H9 (cell line): Measurements from ENCODE around the gene BNC1. TPM values are rescaled to one million over a fixed set of nuclear protein-coding genes. Genes with fewer than 3 reads are reported as not detected.

Experiments
- DNase-seq: peaks from one replicate; pipeline ENCODE4 v3.0.0-alpha.2; 2017
- H2AFZ ChIP-seq: one replicate; pipeline ENCODE4 v1.6.1; 2013; ENCODE audit warnings: mild to moderate bottlenecking, low read length, control low read depth, moderate library complexity
- H2AK5ac ChIP-seq: 2 replicates; pipeline ENCODE4 v1.6.1; 2013; ENCODE audit warnings: low read length, control low read depth, mixed read lengths; ENCODE audit not compliant: insufficient read length
- H2BK120ac ChIP-seq: one replicate; pipeline ENCODE4 v1.6.1; 2013; ENCODE audit warnings: low read depth, mild to moderate bottlenecking, low read length, control low read depth, inconsistent platforms; ENCODE audit not compliant: poor library complexity, severe bottlenecking
- H2BK12ac ChIP-seq: 2 replicates; pipeline ENCODE4 v1.6.1; 2013; ENCODE audit warnings: low read length, control low read depth, mixed read lengths, low read depth; ENCODE audit not compliant: insufficient read length
- H2BK15ac ChIP-seq: 2 replicates; pipeline ENCODE4 v1.6.1; 2013; ENCODE audit warnings: low read depth, low read length, control low read depth
- H2BK20ac ChIP-seq: one replicate; pipeline ENCODE4 v1.6.1; 2013; ENCODE audit warnings: low read depth, mild to moderate bottlenecking, low read length, control low read depth, inconsistent platforms; ENCODE audit not compliant: poor library complexity, severe bottlenecking
- H2BK5ac ChIP-seq: 2 replicates; pipeline ENCODE4 v1.6.1; 2013; ENCODE audit warnings: low read length, control low read depth, mixed read lengths; ENCODE audit not compliant: insufficient read length
- H3K14ac ChIP-seq: 2 replicates; pipeline ENCODE4 v1.6.1; 2013; ENCODE audit warnings: low read length, control low read depth; ENCODE audit not compliant: insufficient read depth
- H3K18ac ChIP-seq: 2 replicates; pipeline ENCODE4 v1.6.1; 2013; ENCODE audit warnings: low read depth, mild to moderate bottlenecking, mixed read lengths, low read length, control low read depth; ENCODE audit not compliant: insufficient read length
- H3K23ac ChIP-seq: 2 replicates; pipeline ENCODE4 v1.6.1; 2013; ENCODE audit warnings: low read length, control low read depth, mixed read lengths, low read depth; ENCODE audit not compliant: insufficient read length
- H3K23me2 ChIP-seq: 2 replicates; pipeline ENCODE4 v1.6.1; 2013; ENCODE audit warnings: low read depth, mild to moderate bottlenecking, mixed read lengths, low read length, control low read depth; ENCODE audit not compliant: insufficient read length, poor library complexity, severe bottlenecking
- H3K27ac ChIP-seq: 2 replicates; pipeline ENCODE4 v1.5.1; 2013; ENCODE audit warnings: low read length, control low read depth, mixed read lengths, low read depth; ENCODE audit not compliant: insufficient read length
- H3K27me3 ChIP-seq: 2 replicates; pipeline ENCODE4 v1.6.1; 2013; ENCODE audit warnings: low read length, control low read depth, inconsistent platforms; ENCODE audit not compliant: insufficient read depth
- H3K4ac ChIP-seq: 2 replicates; pipeline ENCODE4 v1.6.1; 2013; ENCODE audit warnings: low read depth, mild to moderate bottlenecking, control low read depth, inconsistent platforms, low read length, moderate library complexity
- H3K4me1 ChIP-seq: 2 replicates; pipeline ENCODE4 v1.6.1; 2013; ENCODE audit warnings: low read length, control low read depth, inconsistent platforms; ENCODE audit not compliant: insufficient read depth
- H3K4me2 ChIP-seq: 2 replicates; pipeline ENCODE4 v1.6.1; 2013; ENCODE audit warnings: low read length, control low read depth, mixed read lengths; ENCODE audit not compliant: insufficient read length, insufficient read depth
- H3K56ac ChIP-seq: 2 replicates; pipeline ENCODE4 v1.6.1; 2013; ENCODE audit warnings: low read depth, mild to moderate bottlenecking, mixed read lengths, low read length, control low read depth; ENCODE audit not compliant: insufficient read length
- H3K79me1 ChIP-seq: 2 replicates; pipeline ENCODE4 v1.6.1; 2013; ENCODE audit warnings: low read depth, mild to moderate bottlenecking, moderate library complexity, low read length, control low read depth, inconsistent platforms; ENCODE audit not compliant: insufficient read depth, poor library complexity, severe bottlenecking
- H3K79me2 ChIP-seq: 2 replicates; pipeline ENCODE4 v1.6.1; 2013; ENCODE audit warnings: low read length, control low read depth, inconsistent platforms; ENCODE audit not compliant: insufficient read depth
- H3K9ac ChIP-seq: 2 replicates; pipeline ENCODE4 v1.6.1; 2013; ENCODE audit warnings: low read length, control low read depth, mixed read lengths; ENCODE audit not compliant: insufficient read length; ENCODE audit errors: extremely low read depth
- H3K9me3 ChIP-seq: one replicate; pipeline ENCODE4 v1.6.1; 2013; ENCODE audit warnings: low read depth, low read length, inconsistent platforms; ENCODE audit not compliant: control insufficient read depth
- H3T11ph ChIP-seq: one replicate; pipeline ENCODE4 v1.6.1; 2013; ENCODE audit warnings: mild to moderate bottlenecking, low read length, control low read depth, inconsistent platforms
- H4K20me1 ChIP-seq: one replicate; pipeline ENCODE4 v1.6.1; 2013; ENCODE audit not compliant: control insufficient read depth, insufficient read length, insufficient read depth
- H4K5ac ChIP-seq: 2 replicates; pipeline ENCODE4 v1.6.1; 2013; ENCODE audit warnings: low read depth, mild to moderate bottlenecking, mixed read lengths, low read length, control low read depth; ENCODE audit not compliant: insufficient read length
- H4K8ac ChIP-seq: replicated peaks from 2 replicates; pipeline ENCODE4 v1.6.1; 2013; ENCODE audit warnings: low read length, control low read depth, mixed read lengths, low read depth; ENCODE audit not compliant: insufficient read length
- H4K91ac ChIP-seq: 2 replicates; pipeline ENCODE4 v1.6.1; 2013; ENCODE audit warnings: low read depth, mild to moderate bottlenecking, moderate library complexity, mixed read lengths, low read length, control low read depth; ENCODE audit not compliant: insufficient read length
- H3K27ac Mint-ChIP-seq, 3 experiments: 2 replicates in 2 of 3; 3 replicates in 1 of 3; pipeline ENCODE4 v1.8.0; 2020 to 2021; ENCODE audit warnings: mixed read lengths in 3 of 3, mild to moderate bottlenecking in 1 of 3, moderate library complexity in 1 of 3
- H3K27me3 Mint-ChIP-seq: 2 replicates; pipeline ENCODE4 v1.8.0; 2021; ENCODE audit warnings: low read depth, mild to moderate bottlenecking, moderate library complexity, mixed read lengths
- H3K36me3 Mint-ChIP-seq, 3 experiments: 2 replicates in 2 of 3; 3 replicates in 1 of 3; pipeline ENCODE4 v1.8.0; 2020 to 2021; ENCODE audit warnings: low read depth in 3 of 3, mixed read lengths in 3 of 3; ENCODE audit not compliant: insufficient read depth in 1 of 3
- H3K4me1 Mint-ChIP-seq, 2 experiments: 2 replicates each; pipeline ENCODE4 v1.8.0; 2020; ENCODE audit warnings: mixed read lengths in 2 of 2
- H3K4me3 Mint-ChIP-seq, 2 experiments: 2 replicates in 1 of 2; 3 replicates in 1 of 2; pipeline ENCODE4 v1.8.0; 2020 to 2021; ENCODE audit warnings: mild to moderate bottlenecking in 2 of 2, mixed read lengths in 2 of 2, moderate library complexity in 1 of 2
- H3K9me3 Mint-ChIP-seq, 2 experiments: 2 replicates in 1 of 2; 3 replicates in 1 of 2; pipeline ENCODE4 v1.8.0; 2020; ENCODE audit warnings: mild to moderate bottlenecking in 2 of 2, mixed read lengths in 2 of 2, moderate library complexity in 1 of 2
- CTCF ChIP-seq: fragments of 200-600 bp; sonication (generic); conservative IDR thresholded peaks from 3 replicates; pipeline ENCODE4 v1.8.0; 2021; ENCODE audit warnings: antibody characterized with exemption, mild to moderate bottlenecking
- WGBS: extraction: QIAGEN DNeasy Blood & Tissue Kit; methylation state at CpG from one replicate; pipeline ENCODE4 v1.1.7; 2013; ENCODE audit warnings: missing lambda C conversion rate, low lambda C conversion rate, mixed read lengths; ENCODE audit not compliant: insufficient read length; ENCODE audit errors: extremely low coverage; 5-methylcytosine and 5-hydroxymethylcytosine counted together
- total RNA-seq: library from RNA; stranded (reverse); gene quantifications from 2 replicates; pipeline ENCODE4 v1.2.1, GENCODE V29; 2021

The BNC1 gene
- total RNA-seq, 1 experiment from 2014 or later: not detected

GRCh38 chr15:83323296-83323711 is 38.8 kb upstream of the BNC1 start:
- no peak overlapping the region for H3K4me2 ChIP-seq
- Mint-ChIP-seq H3K4me1 (peaks cover 10 to 12% of the 10 kb centered on the region in 2 experiments), H3K4me3 (no peak overlapping the region), H3K9me3 (no peaks in the 10 kb centered on the region), H3K36me3 (no peaks in the 10 kb centered on the region), H3K27ac (no peak overlapping the region), H3K27me3 (peaks cover 5% of the 10 kb centered on the region)
- no peak overlapping the region for H2AK5ac ChIP-seq
- H3K56ac ChIP-seq: no peak overlapping the region
- no peaks in the 10 kb centered on the region for H3K4me1 ChIP-seq
- no peaks in the 10 kb centered on the region for H3K23me2 ChIP-seq
- H3K23ac ChIP-seq: no peak overlapping the region
- no peak overlapping the region for H3K27ac ChIP-seq
- H2BK5ac ChIP-seq: no peak overlapping the region
- no peaks in the 10 kb centered on the region for H3K79me2 ChIP-seq
- H3K79me1 ChIP-seq: no peaks in the 10 kb centered on the region
- no peak overlapping the region for H4K5ac ChIP-seq
- H3K14ac ChIP-seq: no peak overlapping the region
- DNase-seq: no peak
- H3T11ph ChIP-seq: no peak overlapping the region
- no CpG with 5 or more reads among the region's 9 CpGs for WGBS
- no peak overlapping the region for H4K91ac ChIP-seq
- no peak overlapping the region for H2BK12ac ChIP-seq
- no peaks in the 10 kb centered on the region for H3K9me3 ChIP-seq
- H2BK15ac ChIP-seq: no peak overlapping the region
- no peak overlapping the region for H3K18ac ChIP-seq
- TF ChIP-seq CTCF: no peak
- no peak overlapping the region for H2BK20ac ChIP-seq
- H2AFZ ChIP-seq: no peak overlapping the region
- H3K4ac ChIP-seq: no peak overlapping the region
- no peak overlapping the region for H4K8ac ChIP-seq
- H2BK120ac ChIP-seq: no peak overlapping the region
- no peaks in the 10 kb centered on the region for H3K27me3 ChIP-seq
- H3K9ac ChIP-seq: no peak overlapping the region
- H4K20me1 ChIP-seq: no peaks in the 10 kb centered on the region
